HG02938 (cell line): ENCODE data around the gene TICAM2.
A peak's percentile ranks its signal among the peaks of the same experiment; 100 is the strongest.
"Not testable (repeated sequence)": the region's sequence is repeated elsewhere in the genome, so short reads cannot be mapped to it uniquely, and the experiment has no call there.

ENCODE experiments used
- ATAC-seq: cut with Tn5 transposase; IDR thresholded peaks from one replicate; pipeline ENCODE4 v1.9.1; 2021; ENCODE audit warnings: mild to moderate bottlenecking, moderate library complexity; ENCODE audit not compliant: unreplicated experiment

Gene TICAM2, protein sequence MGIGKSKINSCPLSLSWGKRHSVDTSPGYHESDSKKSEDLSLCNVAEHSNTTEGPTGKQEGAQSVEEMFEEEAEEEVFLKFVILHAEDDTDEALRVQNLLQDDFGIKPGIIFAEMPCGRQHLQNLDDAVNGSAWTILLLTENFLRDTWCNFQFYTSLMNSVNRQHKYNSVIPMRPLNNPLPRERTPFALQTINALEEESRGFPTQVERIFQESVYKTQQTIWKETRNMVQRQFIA

DNA sequence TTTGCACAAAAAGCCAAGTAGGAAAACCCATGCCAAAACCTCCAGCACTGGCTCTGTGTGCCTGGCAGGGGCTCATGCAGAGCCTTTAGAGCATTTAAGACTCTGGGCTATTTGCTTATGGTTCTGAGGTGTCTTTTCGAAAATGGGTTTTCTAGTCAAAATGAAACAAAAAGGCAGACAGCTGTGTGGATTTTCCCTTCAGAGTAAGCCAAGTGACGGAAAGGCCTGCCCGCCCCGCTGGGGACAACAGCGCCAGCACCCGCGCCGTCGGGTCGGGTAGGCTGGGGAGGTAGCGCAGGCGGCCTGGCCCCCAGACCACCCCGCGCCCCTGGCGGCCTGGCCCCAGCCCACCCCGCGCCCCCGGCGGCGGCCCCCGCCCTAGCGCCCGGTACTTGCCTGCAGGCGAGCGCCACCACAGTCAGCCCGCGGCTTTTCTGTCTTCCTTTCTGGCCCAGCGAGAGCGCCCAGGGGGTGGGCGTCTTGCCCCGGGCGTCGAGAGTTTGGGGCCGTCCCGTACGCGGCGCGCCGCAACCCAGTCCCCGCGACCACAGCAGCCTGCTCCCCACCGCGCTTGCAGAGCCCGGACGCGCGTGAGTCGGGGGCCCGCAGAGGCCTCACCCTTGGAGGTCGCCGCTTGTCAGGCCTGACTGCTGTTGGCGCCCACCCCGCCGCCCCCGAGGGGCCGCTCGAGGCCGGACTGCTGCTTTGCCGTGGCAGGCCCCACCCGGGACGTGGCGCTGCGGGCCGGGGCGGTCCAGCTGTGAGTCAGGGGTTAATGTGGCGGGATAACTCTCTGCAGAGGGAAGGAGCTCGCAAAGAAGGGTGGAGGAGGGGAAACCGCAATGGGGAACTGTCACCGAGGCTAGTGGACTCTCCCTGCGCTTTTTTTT is at the start of gene TICAM2:
TICAM2 (minus strand) TSS at position 779 of the 890 bp plus-strand sequence. CDS start 21,223 bp downstream, outside the sequence.
- peak; percentile 82 for ATAC-seq

DNA sequence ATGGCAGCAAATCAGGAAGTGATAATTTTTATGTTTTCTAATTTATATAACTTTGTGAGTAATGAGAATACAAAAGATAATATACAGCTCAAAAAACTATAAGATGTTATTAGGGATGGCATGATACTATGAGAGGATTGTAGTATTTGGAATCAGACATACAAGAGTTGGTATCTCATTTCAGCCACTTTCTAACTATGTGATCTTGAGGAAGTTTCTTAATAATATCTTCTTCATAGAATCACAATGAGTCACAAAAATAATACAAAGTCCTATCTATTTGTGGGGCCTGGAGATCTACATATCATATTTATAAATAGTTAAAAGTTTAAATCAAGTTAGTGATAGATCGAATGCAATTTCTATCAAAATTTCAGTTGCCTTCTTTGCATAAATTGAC is 47.3 kb upstream of the TICAM2 start:
- ATAC-seq, result no peak

DNA sequence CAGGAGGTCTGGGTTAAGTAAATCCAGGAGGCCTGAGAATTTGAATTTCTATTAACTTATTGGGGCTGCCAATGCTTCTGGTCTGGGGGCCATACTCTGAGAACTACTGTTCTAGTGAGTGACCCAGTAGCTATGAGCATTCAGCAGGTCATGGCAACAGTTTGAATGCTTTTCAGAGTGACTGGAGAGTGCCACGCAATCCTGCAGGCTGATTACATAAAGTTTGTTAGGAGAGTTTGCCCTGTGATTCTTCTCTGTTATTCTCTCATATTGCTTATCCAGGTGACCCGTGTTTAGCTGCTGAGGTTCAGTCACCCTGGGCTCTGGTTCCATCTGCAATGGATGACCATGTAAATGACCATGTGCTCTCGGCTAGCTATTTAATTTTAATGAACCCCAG is 45.8 kb upstream of the TICAM2 start:
- no peak for ATAC-seq

DNA sequence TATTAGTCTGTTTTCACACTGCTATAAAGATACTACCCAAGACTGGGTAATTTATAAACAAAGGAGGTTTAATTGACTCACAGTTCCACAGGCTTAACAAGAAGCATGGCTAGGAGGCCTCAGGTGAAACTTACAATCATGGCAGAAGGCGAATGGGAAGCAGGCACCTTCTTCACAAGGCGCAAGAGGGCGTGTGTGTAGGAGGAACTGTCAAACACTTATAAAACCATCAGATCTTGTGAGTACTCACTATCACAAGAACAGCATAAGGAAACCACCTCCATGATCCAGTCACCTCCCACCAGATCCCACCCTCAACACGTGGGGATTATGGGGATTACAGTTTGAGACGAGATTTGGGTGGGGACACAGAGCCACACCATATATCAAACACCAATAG is 43.1 kb upstream of the TICAM2 start:
- not testable (repeated sequence) for ATAC-seq

DNA sequence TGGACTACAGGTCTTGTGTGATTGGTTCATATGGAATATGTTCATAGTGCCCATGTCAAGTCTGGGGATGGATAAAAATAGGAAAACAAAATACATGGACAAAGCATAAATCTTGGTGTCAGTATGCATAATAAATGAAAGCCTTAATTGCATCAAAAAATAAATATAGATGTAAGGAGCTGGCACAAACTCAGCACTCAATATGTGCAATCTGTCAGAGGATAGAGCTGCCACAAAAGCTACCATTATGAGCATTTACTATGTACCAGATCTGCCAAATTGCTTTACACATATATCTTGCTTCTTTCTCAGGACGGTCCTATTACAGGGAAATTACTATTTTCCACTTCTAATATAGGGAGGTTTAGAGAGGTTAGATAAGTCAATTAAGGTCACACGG is 41.8 kb upstream of the TICAM2 start:
- no peak for ATAC-seq

DNA sequence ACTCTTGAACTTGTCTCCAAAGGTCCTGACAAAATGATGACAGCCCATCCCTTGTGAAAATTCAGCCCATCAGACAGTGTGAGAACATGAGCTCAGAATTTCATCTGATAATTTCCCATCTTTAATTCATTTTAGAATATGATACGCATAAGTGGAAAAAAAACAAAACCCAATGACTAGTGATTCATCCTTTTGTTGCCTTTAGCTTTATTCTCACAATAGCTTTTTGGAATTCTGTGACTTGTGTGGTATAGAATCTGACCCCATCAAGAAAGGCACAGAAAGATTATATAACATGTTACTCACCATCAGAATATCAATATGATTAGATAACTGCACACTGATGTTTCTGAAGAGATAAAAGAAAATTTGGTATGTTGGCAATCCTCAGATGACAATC is 39.7 kb upstream of the TICAM2 start:
- ATAC-seq, result no peak

DNA sequence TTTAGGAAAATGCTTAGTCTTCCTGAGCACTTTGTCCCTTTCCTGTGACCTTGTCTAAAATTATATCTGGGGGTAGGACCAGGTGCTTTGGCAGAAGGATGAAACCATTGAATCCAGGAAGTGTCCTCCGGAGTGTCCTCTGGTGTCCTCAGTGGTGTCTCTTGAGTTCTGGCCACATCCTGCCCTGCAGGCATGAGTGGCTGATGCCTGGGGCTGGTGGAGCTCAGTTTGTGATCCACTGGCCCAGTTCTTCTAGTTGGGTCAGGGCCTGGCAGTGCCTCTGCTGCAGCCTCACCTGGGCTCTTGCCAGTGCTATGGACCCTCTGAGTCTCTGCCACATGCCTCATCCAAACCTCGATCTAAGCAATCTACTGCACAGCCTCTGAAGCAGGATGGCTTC is 38.0 kb upstream of the TICAM2 start:
- ATAC-seq, result no peak

DNA sequence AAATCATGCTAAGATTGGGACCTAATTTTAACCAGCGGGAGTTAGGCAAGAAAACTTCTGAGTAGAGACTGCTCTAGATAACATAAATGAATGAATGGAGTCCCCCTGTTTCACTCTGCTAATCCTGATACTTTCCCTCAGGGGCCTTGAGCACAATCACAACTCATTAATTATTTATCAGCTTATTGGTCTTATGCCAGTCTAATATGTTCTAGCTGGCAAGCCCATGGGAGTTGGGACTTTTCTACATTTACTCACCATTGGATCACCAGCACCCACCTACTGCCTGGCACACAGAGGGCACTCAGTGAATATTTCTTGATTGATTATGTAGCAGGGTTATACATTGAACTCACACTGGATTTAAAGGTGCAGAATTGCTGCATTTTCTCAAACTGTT is 37.1 kb upstream of the TICAM2 start:
- no peak for ATAC-seq

DNA sequence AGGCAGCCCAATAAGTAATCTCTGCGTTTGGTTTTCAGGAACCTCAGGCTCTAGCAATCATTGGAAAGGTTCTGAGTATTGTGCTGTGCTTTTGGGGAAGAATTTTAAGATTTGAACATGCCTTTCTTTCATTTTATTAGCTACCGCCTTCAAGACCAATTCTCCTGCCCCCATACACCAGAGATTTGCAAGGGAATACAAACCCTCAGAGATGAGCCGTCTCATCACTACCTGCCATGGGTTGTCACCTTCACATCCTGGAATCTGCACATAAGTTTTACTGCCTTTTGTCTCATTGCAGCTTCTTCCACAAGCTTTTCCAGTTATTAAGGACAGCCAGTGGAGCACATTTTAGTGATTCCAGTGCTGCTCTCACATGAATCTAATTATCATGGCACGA is 35.2 kb upstream of the TICAM2 start:
- no peak for ATAC-seq

DNA sequence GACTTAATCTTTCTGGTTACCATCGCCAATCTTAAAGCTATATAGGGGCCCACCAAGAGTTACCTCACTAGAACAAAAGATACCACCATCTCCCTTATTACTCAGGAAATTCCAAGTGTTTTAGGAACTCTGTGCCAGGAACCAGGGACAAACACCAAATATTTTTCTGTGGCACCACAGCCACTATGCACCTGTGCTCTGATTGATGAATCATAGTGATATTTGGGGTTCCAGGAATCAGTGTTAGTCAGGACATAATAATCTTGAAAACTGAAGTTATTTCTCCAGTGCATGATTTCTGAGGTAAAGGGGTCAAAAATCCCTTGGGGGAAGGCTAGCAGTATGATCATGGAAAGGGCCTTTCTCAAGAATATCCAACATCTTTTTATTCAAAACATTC is 33.7 kb upstream of the TICAM2 start:
- ATAC-seq, result no peak

DNA sequence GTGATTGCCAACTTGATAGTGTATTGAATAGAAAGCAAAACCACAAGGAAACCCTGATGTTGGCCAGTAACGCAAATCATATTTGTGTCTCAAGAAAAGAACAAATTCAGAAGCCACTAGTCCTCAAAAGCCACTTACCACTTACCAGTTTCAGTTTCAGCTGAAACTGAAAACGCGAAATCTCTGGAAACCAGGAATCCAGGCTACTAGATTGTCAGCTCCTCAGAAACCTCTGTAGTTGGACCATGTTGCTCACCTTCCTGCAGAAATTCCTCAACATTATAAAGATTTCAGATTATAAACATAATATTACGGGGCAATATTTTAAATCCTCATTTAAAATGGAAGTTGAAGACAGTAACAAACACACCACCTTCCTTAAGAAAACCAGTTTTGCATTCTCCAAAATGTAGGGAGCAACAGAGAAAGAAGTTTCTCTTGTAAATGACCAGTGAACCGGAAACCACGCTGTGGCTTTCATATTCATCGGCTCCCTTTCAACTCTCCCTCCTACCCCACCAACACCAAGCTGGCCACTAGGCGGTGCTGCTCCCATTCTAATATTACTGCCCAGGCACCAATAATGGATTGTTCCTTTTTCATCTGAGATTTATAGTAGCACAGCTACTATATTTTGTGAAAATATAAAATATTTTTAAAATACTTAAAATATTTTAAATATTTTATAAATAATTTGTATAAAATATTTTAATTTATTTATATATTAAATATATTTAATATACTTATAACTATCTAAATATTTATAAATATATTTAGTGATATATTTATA is 32.3 kb upstream of the TICAM2 start:
- peak; percentile 50 for ATAC-seq

DNA sequence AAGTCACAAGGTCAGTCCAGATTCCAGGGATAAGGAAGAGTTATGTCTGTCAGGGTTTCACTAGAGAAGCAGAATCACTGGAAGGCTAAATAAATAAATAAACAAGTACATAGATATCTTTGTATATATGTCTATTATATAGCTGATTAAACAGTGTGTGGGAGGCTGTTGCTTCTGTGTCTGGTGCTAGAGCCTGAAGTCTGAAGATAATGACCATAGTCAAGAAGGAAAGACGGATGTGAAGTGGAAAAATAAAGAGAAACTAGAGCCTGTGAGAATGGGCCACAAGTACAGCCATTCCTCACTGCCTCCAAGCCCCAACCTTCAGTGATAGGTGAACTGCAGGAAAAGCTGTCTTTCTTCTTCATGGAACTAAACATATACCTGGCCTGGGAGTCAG is 27.6 kb upstream of the TICAM2 start:
- ATAC-seq, result no peak

DNA sequence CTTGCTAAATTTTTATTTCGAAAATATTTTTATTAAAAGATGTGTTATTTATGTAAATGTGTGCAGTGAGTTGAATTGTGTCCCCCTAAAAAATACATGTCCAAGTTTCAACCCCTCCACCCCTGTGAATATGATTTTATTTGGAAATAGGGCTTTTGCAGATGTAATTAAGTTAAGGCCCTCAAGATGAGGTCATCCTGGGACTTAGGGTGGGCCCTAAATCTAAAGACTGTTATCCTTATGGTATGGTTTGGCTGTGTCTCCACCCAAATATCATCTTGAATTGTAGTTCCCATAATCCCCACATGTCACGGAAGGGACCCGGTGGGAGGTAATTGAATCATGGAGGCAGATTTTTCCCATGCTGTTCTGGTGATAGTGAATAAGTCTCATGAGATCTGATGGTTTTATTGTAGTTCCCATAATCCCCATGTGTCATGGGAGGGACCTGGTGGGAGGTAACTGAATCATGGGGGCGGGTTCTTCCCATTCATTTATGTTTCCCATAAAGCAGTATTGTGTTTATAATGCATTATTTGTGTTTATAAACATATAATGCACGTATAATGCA is 25.1 kb upstream of the TICAM2 start:
- ATAC-seq, result no peak

DNA sequence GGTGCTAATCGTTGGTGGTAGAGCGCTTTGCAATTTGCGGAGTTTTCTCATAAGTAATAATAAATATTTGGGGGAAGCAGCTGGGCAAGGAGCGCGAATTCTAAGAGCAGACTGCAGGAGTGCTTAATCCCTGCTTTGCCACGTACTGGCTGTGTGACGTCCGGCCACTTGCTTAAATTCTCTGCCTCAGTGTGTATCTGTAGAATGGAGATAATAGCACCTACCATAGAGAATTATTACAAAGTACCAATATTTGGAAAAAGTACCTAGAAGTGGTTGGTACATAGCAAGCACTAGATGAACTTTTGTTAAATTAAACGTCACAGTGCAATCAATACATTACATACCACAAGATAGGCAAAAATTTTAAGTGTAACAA is 24.2 kb upstream of the TICAM2 start:
- ATAC-seq, result peak; percentile 26

DNA sequence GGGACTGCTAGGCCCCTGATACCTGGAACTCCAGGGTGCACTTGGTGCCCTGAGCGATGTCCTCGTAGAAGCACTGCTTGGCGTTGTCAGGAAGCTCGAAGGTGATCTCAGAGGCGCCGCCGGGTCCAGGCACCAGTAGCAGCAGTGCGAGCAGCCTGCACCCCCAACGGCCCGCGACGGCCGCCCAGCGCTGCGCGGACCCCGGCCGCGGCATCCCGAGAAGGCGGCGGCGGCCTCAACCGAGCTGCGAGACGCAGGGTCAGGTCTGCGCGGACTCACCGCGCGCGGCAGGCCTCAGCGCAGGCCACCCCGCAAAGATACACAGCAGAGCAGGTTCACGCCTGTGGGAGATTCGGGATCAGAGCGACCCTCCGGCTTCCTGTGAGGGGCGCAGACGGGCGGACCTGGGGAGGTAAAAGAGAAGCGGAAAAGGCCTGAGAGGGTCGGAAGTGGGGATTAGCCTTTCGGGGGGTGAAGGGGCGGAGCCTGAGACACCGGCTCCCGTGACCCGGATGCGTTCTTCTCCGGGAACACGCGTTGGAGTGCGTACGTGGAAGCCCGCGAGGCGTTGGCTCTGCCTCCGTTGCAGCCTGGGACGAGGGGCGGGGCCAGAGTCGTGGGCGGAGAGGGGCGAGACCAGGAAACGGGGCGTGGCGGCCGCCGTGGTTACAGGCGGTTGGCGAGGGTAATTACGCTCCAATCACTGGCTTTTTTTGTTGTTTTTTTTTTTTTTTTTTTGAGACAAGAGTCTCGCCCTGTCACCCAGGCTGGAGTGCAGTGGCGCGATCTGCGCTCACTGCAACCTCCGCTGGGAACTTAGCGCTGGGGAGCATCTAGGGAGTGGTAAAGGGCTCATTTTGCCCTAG is 23.5 kb upstream of the TICAM2 start, which contains the start of gene TMED7:
TMED7 (minus strand) TSS at position 458 of the 866 bp plus-strand sequence; CDS start at position 214, 244 bp downstream.
- ATAC-seq, result peak; percentile 86

DNA sequence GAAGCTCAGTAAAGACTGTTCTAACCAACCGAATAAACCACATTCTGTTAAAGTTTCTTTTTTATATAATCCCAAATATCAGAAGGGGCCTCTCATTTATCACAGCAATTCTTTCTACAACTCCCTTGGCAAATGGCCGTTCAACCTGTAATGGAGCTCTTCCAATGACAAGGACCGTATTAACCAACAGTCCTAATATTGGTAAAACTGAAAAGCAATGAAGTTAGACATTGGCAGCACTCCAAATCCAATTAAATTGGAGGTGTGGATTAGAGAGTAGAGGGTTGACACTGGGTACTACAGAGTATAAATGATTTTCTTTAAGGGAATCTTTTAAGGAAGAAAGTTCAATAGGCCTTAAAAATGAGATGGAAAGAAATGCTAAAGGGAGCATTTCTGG is 22.7 kb upstream of the TICAM2 start:
- ATAC-seq, result no peak

DNA sequence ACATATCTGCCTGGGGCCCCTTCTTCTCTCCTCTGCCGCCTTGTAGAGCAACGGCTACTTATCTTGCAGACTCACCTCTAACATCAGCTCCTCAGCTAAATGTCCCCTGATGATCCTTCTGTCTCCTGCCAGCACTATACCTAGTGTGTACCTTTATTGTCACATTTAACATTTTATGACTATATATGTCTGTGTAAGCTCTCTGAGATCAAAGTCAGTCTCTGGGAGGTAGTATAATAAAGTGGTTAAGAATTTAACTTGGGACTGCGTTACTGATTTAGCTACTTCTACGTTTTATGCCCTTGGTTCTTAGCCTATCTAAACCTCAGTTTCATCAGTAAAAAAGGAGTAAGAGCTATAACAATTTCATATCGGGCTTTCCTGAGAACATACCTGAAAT is 21.4 kb upstream of the TICAM2 start:
- no peak for ATAC-seq

DNA sequence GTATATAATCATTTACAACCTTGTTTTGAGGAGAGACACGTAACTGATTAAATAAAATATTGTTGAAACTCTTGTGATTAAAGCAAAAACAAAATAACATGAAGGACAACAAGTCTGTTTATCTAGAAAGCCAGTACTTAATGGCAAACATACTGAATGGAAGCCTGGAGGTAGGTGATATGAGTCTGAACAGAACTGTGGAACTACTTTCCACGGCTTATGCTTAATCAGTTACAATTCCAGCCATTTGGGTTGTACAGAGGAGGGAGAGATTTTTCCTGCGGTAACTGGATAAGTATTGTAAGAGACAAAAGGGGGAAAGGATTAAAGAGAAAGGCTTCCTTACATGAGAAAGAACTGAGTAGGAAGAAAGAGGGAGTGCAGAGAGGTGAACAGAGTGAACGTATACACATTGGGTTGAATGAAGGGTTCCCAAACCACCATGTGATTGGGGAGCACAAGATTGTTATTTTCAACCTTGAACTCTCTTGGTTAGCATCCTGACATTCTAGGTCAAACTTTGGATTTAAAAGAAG is 19.2 kb upstream of the TICAM2 start:
- ATAC-seq, result no peak

DNA sequence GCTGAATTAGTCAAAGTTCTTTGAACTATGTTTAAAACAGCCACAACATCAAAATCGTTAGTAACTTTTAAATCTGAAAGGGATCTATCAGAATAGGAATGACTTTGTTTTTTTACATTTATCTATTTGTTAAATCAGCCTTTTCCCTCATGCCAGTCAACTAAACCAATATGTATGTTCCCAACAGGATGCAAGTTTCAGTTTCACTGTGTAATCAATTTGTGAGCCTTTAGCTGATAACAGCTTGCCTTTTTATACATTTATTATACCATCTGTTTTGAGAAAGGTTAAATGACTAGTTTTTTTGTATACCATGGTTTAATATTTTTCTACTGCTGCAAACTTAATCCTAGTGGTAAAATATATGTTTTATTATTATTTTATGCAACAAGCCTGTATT is 14.6 kb upstream of the TICAM2 start:
- ATAC-seq, result no peak

DNA sequence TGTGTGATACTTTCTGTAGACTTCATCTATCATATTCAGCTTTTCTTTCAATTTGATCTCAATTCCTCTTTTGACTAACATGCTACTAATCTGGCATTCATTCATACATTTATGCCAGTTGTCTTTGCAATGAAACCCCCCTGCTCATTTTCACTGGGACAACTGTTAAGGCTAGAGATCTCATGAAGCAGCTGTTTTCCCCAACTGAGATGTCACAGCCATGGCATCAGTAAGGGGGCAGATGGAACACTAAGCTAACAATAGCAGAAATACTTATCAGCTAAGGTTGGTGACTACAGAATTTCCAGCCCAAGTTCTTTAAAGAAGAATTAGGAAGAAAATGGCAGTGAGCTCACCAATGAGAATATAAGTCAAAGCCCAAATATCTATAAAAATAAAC is 14.2 kb upstream of the TICAM2 start:
- no peak for ATAC-seq
